Keratinocyte (primary cell): ENCODE data around the gene ECEL1. TPM values are rescaled to one million over a fixed set of nuclear protein-coding genes. Genes with fewer than 3 reads are reported as not detected.

Experiments used
- DNase-seq: peaks from one replicate; pipeline ENCODE4 v3.0.0-alpha.2; 2011; ENCODE audit warnings: low read depth, missing footprints, low spot score
- FAIRE-seq: peaks from 2 replicates; lab custom pipeline; 2011; peaks lifted over from hg19 to GRCh38; lab: Jason Lieb, UNC
- H2AFZ ChIP-seq: 2 replicates; pipeline ENCODE4 v1.6.0; 2012; ENCODE audit warnings: low read length, control low read depth, inconsistent platforms; ENCODE audit not compliant: control insufficient read depth
- H3K27ac ChIP-seq: 2 replicates; pipeline ENCODE4 v1.5.1; 2011; ENCODE audit warnings: low read length; ENCODE audit not compliant: control insufficient read depth, insufficient read depth
- H3K27me3 ChIP-seq: 3 replicates; pipeline ENCODE4 v1.6.0; 2011; ENCODE audit warnings: low read length; ENCODE audit not compliant: control insufficient read depth, insufficient read depth; ENCODE audit errors: extremely low read depth
- H3K36me3 ChIP-seq, 2 experiments: 2 replicates in 1 of 2; 3 replicates in 1 of 2; pipeline ENCODE4 v1.5.1; 2011; ENCODE audit warnings: low read length in 2 of 2, mild to moderate bottlenecking in 1 of 2; ENCODE audit not compliant: control insufficient read depth in 2 of 2, insufficient read depth in 2 of 2; ENCODE audit errors: extremely low read depth in 1 of 2
- H3K4me1 ChIP-seq: 3 replicates; pipeline ENCODE4 v1.5.1; 2011; ENCODE audit warnings: low read length; ENCODE audit not compliant: control insufficient read depth, insufficient read depth; ENCODE audit errors: extremely low read depth
- H3K4me2 ChIP-seq: 3 replicates; pipeline ENCODE4 v1.6.0; 2011; ENCODE audit warnings: low read depth, low read length; ENCODE audit not compliant: control insufficient read depth, insufficient read depth; ENCODE audit errors: extremely low read depth
- H3K4me3 ChIP-seq, 3 experiments: fragments of 200-600 bp in 1 of 3; sonication (generic) in 1 of 3; 2 replicates in 2 of 3; 3 replicates in 1 of 3; pipeline ENCODE4 v1.5.1; 2011 to 2016; ENCODE audit warnings: low read length in 3 of 3, mild to moderate bottlenecking in 3 of 3, control low read depth in 2 of 3, inconsistent platforms in 1 of 3, low read depth in 1 of 3, mixed read lengths in 1 of 3, mixed run types in 1 of 3, moderate library complexity in 1 of 3; ENCODE audit not compliant: control insufficient read depth in 2 of 3, insufficient read depth in 2 of 3; ENCODE audit errors: extremely low read depth in 1 of 3
- H3K79me2 ChIP-seq: 2 replicates; pipeline ENCODE4 v1.6.0; 2012; ENCODE audit warnings: low read length; ENCODE audit not compliant: control insufficient read depth, insufficient read depth
- H3K9ac ChIP-seq: 3 replicates; pipeline ENCODE4 v1.6.0; 2011; ENCODE audit warnings: low read length; ENCODE audit not compliant: control insufficient read depth, insufficient read depth; ENCODE audit errors: extremely low read depth
- H3K9me1 ChIP-seq: 3 replicates; pipeline ENCODE4 v1.6.0; 2011; ENCODE audit warnings: low read length; ENCODE audit not compliant: control insufficient read depth, insufficient read depth; ENCODE audit errors: extremely low read depth
- H3K9me3 ChIP-seq: 2 replicates; pipeline ENCODE4 v1.5.1; 2012; ENCODE audit warnings: low read depth, low read length; ENCODE audit not compliant: control insufficient read depth
- H4K20me1 ChIP-seq: 3 replicates; pipeline ENCODE4 v1.6.0; 2011; ENCODE audit warnings: low read length; ENCODE audit not compliant: control insufficient read depth, insufficient read depth; ENCODE audit errors: extremely low read depth
- CTCF ChIP-seq, 3 experiments: IDR thresholded peaks in 1 of 3; conservative IDR thresholded peaks in 1 of 3; optimal IDR thresholded peaks in 1 of 3; 2 replicates in 2 of 3; 3 replicates in 1 of 3; pipeline versions ENCODE3 to v1.5.1; 2011; ENCODE audit warnings: low read length in 3 of 3, mild to moderate bottlenecking in 3 of 3, moderate library complexity in 2 of 3, control low read depth in 1 of 3, inconsistent platforms in 1 of 3; ENCODE audit not compliant: insufficient read depth in 2 of 3; ENCODE audit errors: extremely low read depth in 1 of 3
- EZH2 ChIP-seq: IDR thresholded peaks from one replicate; pipeline ENCODE4 v1.6.1; 2012; ENCODE audit warnings: inconsistent platforms, mild to moderate bottlenecking, low read length, moderate library complexity
- dilution Hi-C: fragments of 300-500 bp; cut with MboI; formaldehyde crosslinking; loops from one replicate; pipeline ENCODE4 v1.7.0; 2020; ENCODE audit warnings: low sequenced_read_pairs; ENCODE audit not compliant: extremely low pct_ligation_motif_present
- polyA plus RNA-seq, 5 experiments: library from polyadenylated mRNA; depleted of rRNA in 3 of 5; stranded (reverse) in 3 of 5; stranded (forward) in 1 of 5; unstranded in 1 of 5; fragments of >200 nt; gene quantifications; 1 replicate in 1 of 5; 2 replicates in 3 of 5; 3 replicates in 1 of 5; pipeline versions ENCODE4 v1.2.1 to v1.2.3, GENCODE V29; 2011 to 2012; ENCODE audit warnings: missing spikeins in 2 of 5, low read depth in 1 of 5, low replicate concordance in 1 of 5

The ECEL1 gene
- polyA plus RNA-seq, 1 donor (not counting 4 experiments of a cell fraction or from before 2014, with no cell fraction given), result not detected

GRCh38 chr2:232535761-232536530 lies 48.3 kb upstream of the ECEL1 start:
- no peaks in the 10 kb centered on the region for H3K9me1 ChIP-seq
- no peak overlapping the region for H3K27ac ChIP-seq
- H3K9me3 ChIP-seq, result no peaks in the 10 kb centered on the region
- DNase-seq (no peak), FAIRE-seq (no peak)
- H3K4me2 ChIP-seq, result no peak overlapping the region
- H3K4me1 ChIP-seq, result peaks cover 3% of the 10 kb centered on the region
- no peaks in the 10 kb centered on the region for H4K20me1 ChIP-seq
- no peaks in the 10 kb centered on the region for H3K36me3 ChIP-seq
- no peak overlapping the region for H3K9ac ChIP-seq
- no peaks in the 10 kb centered on the region for H3K27me3 ChIP-seq
- TF ChIP-seq CTCF (optimal IDR thresholded peaks at IDR 0.05 in 1 of 3, IDR thresholded peaks at IDR 0.05 in 1 of 3, conservative IDR thresholded peaks at IDR 0.05 in 1 of 3; ENCODE audit: extremely low read depth in 1 of 3, insufficient read depth in 2 of 3, low read length in 3 of 3) (no peak), EZH2 (no peak)
- H2AFZ ChIP-seq, result no peak overlapping the region
- H3K79me2 ChIP-seq, result no peaks in the 10 kb centered on the region
- dilution Hi-C loops, result no loop called here
- H3K4me3 ChIP-seq, result no peak overlapping the region

- TF ChIP-seq EZH2 (no peak), CTCF (optimal IDR thresholded peaks at IDR 0.05 in 1 of 3, IDR thresholded peaks at IDR 0.05 in 1 of 3, conservative IDR thresholded peaks at IDR 0.05 in 1 of 3; ENCODE audit: extremely low read depth in 1 of 3, insufficient read depth in 2 of 3, low read length in 3 of 3) (no peak)
- no peaks in the 10 kb centered on the region for H3K79me2 ChIP-seq
- no peak overlapping the region for H3K27ac ChIP-seq
- no peak overlapping the region for H3K4me2 ChIP-seq
- DNase-seq, result no peak
- H3K27me3 ChIP-seq, result no peaks in the 10 kb centered on the region
- H3K9ac ChIP-seq, result no peak overlapping the region
- dilution Hi-C loops, result no loop called here
- H4K20me1 ChIP-seq, result no peaks in the 10 kb centered on the region
- no peak for FAIRE-seq
- H3K4me1 ChIP-seq, result peaks cover 3% of the 10 kb centered on the region
- no peaks in the 10 kb centered on the region for H3K36me3 ChIP-seq
- no peaks in the 10 kb centered on the region for H3K9me3 ChIP-seq
- H2AFZ ChIP-seq, result no peak overlapping the region
- no peaks in the 10 kb centered on the region for H3K9me1 ChIP-seq
- H3K4me3 ChIP-seq, result no peak overlapping the region
Measured at GRCh38 chr2:232534940-232535651, 47.5 kb upstream of the ECEL1 start.
